ENCODE results near the gene LCT. TPM values are rescaled to one million over a fixed set of nuclear protein-coding genes. Genes with fewer than 3 reads are reported as not detected.
"Not testable (repeated sequence)": the region's sequence is repeated elsewhere in the genome, so short reads cannot be mapped to it uniquely, and the experiment has no call there.

The LCT gene
- total RNA-seq, 1 donor from 2014 or later, result not detected

DNA sequence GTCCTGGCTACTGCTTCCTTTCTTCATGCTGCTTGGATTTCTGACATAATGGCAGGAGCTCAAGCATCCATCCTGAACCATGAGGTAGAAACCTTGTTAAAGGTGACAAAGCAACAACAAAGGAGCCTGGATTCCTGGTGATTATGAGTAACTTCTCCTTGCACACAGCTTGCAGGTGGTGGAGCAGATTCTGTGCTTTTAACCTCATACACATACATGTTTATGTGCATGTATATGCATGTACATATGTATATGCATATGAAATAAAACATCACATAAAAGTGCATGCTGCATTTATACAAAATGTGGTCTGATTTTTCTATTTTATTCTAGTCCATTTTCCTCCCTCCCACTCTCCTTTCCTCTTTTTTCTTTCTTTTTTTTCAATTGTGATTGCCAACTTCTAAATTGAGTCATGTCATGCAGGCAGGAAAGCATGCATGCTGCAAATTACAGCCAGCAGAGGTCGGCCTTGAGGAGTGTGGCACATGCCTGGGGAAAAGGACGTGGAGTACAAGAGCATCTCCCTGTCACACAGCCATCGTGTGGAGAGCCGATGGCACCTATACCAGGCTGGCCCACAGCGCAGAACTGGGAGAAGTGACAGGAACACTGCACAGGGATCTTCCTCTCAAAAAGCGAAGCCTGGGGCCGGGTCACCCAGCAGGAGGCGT is 17.9 kb downstream of the LCT start:
- TF ChIP-seq, protein P1, sequence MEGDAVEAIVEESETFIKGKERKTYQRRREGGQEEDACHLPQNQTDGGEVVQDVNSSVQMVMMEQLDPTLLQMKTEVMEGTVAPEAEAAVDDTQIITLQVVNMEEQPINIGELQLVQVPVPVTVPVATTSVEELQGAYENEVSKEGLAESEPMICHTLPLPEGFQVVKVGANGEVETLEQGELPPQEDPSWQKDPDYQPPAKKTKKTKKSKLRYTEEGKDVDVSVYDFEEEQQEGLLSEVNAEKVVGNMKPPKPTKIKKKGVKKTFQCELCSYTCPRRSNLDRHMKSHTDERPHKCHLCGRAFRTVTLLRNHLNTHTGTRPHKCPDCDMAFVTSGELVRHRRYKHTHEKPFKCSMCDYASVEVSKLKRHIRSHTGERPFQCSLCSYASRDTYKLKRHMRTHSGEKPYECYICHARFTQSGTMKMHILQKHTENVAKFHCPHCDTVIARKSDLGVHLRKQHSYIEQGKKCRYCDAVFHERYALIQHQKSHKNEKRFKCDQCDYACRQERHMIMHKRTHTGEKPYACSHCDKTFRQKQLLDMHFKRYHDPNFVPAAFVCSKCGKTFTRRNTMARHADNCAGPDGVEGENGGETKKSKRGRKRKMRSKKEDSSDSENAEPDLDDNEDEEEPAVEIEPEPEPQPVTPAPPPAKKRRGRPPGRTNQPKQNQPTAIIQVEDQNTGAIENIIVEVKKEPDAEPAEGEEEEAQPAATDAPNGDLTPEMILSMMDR (IDR thresholded peaks at IDR 0.05), result no peak
- DNase-seq (no peak), ATAC-seq (no peak)
- intact Hi-C loops (cut with DNase I), result no loop called here
- Histone ChIP-seq H3K9me3 (peaks cover 6% of the 10 kb centered on the region), H3K4me3 (no peak overlapping the region), H3K27ac (no peak overlapping the region), H3K36me3 (no peaks in the 10 kb centered on the region), H3K27me3 (ENCODE audit: low read depth) (no peaks in the 10 kb centered on the region), H3K4me1 (no peaks in the 10 kb centered on the region)

DNA sequence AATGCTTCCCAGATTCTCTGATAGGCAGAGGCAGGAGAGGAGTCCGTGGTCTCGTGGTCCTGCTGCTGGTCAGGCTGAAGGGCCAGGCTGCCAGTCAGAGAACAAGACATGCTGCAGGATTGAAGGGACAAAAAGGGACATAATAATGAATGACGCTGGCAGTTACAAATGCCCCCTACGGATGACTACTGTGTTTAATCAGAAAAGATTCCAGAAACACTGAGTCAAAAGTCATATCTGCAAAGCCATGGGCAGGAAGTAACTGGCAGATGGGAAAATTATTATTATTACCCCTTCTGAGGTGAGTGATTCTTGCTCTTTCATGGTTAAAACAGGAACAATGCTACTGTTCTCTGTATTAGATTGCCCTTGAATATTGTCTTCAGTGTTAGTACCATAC is 19.0 kb downstream of the LCT start:
- no peaks in the 10 kb centered on the region for H3K36me3 ChIP-seq
- no peak overlapping the region for H3K27ac ChIP-seq
- H3K4me3 ChIP-seq, result no peak overlapping the region
- ATAC-seq (no peak), DNase-seq (no peak)
- TF ChIP-seq, protein P1 (IDR thresholded peaks at IDR 0.05), result no peak
- peaks cover 6% of the 10 kb centered on the region for H3K9me3 ChIP-seq
- intact Hi-C loops (cut with DNase I), result no loop called here
- no peaks in the 10 kb centered on the region for H3K4me1 ChIP-seq
- no peaks in the 10 kb centered on the region for H3K27me3 ChIP-seq (ENCODE audit: low read depth)

DNA sequence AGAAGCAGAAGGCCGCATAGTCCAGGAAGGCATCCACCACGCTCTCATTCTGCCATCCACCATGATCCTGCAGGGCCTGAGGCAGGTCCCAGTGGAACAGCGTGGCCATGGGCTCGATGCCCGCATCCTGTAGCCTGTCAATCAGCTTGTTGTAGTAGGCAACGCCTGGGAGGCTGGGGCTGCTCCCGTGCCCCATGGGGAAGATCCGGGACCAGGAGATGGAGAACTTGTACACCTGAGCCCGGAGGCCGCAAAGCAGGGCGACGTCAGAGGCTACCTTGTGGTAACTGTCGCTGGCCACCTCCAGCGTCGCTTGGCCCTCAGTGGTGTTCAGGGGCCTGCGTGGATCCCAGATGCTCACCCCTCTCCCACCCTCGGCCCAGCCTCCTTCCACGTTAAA is 19.5 kb downstream of the LCT start:
- Histone ChIP-seq H3K4me3 (no peak overlapping the region), H3K27me3 (ENCODE audit: low read depth) (no peaks in the 10 kb centered on the region), H3K4me1 (no peaks in the 10 kb centered on the region), H3K27ac (no peak overlapping the region), H3K9me3 (peaks cover 2% of the 10 kb centered on the region), H3K36me3 (no peaks in the 10 kb centered on the region)
- intact Hi-C loops (cut with DNase I), result no loop called here
- no peak for DNase-seq
- TF ChIP-seq, protein P1 (IDR thresholded peaks at IDR 0.05), result no peak
- ATAC-seq, result no peak

DNA sequence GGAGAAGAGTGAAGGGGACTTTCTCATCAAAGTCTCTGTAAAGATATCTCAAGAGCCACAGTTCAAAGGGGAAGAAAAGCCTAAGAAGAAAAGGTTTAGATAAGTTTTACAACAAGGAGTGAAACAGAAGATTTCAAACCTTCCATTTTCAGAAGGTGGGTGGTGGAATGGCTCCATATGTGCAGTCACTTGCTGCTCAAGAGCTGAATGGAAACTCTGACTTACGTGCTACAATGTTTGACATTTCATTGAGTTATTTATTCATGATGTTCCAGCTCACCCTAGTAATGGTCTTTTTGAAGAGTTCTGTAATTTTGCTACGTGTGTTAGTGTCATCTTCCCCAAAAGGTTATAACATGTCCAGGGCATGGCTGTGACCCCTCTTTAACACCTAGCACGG is 21.7 kb downstream of the LCT start:
- H3K27ac ChIP-seq, result no peak overlapping the region
- DNase-seq (no peak), ATAC-seq (no peak)
- intact Hi-C loops (cut with DNase I), result no loop called here
- H3K4me3 ChIP-seq, result no peak overlapping the region
- H3K9me3 ChIP-seq, result no peaks in the 10 kb centered on the region
- H3K27me3 ChIP-seq (ENCODE audit: low read depth), result no peaks in the 10 kb centered on the region
- TF ChIP-seq, protein P1 (IDR thresholded peaks at IDR 0.05), result no peak
- no peaks in the 10 kb centered on the region for H3K4me1 ChIP-seq
- no peaks in the 10 kb centered on the region for H3K36me3 ChIP-seq

DNA sequence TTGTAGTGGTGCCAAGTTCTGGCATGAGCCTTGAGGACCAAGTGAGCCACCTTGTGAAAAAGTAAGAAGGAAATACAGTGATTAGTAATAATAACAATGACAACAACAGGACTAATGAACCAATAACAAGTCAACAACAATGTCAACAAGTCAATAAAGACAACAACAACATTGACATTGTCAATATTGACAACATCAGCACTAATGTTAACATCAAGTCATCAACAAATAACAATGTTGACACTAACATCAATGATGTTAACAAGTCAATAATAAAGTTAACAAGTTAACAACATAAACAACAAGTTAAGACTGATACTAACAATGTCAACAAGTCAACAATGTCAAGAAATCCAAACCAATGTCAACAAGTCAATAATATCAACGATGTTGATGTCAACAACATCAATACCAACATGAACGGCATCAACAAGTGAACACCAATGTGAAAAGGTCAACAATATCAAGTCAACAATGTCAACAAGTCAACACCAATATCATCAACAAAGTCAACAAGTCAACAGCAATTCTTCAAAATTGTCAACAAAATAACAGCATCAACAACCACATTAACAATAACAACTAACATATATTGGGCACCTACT is 24.0 kb downstream of the LCT start:
- no peak overlapping the region for H3K4me3 ChIP-seq
- DNase-seq (no peak), ATAC-seq (no peak)
- H3K27me3 ChIP-seq (ENCODE audit: low read depth), result no peaks in the 10 kb centered on the region
- no peaks in the 10 kb centered on the region for H3K36me3 ChIP-seq
- no peaks in the 10 kb centered on the region for H3K9me3 ChIP-seq
- H3K4me1 ChIP-seq, result no peaks in the 10 kb centered on the region
- intact Hi-C loops (cut with DNase I), result no loop called here
- TF ChIP-seq, protein P1 (IDR thresholded peaks at IDR 0.05), result no peak
- H3K27ac ChIP-seq, result no peak overlapping the region

DNA sequence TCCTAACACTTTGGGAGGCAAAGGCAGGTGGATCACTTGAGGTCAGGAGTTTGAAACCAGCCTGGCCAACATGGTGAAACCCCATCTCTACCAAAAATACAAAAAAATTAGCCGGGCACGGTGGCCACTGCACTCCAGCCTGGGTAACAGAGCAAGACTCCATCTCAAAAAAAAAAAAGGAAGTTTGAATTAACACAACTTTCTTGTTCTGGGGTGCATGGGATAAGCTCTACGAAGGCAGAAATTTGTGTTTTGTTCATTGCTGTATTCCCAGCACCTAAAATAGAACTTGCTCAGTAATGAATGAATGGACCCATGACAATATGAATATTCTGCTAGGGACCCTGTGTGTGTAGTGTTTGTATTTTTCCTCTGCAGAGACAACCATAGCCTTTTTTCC is 29.1 kb downstream of the LCT start:
- intact Hi-C loops (cut with DNase I); H3K4me1 ChIP-seq: not testable (repeated sequence)

More for the DNA sequence above, 29.1 kb downstream of the LCT start:
- not testable (repeated sequence) for H3K4me3 ChIP-seq; H3K9me3 ChIP-seq; H3K36me3 ChIP-seq; H3K27ac ChIP-seq; ATAC-seq; H3K27me3 ChIP-seq (ENCODE audit: low read depth); DNase-seq

Measured in lower lobe of right lung (tissue), 2 donors.